IMR-90 (cell line): ENCODE measurements around the gene MALT1. TPM values are rescaled to one million over a fixed set of nuclear protein-coding genes. Genes with fewer than 3 reads are reported as not detected.
A peak's percentile ranks its signal among the peaks of the same experiment; 100 is the strongest.

Source experiments
- ATAC-seq: fragments of 200-7000 bp; cut with Tn5 transposase; 2 replicates; pipeline ENCODE4 v1.9.1; 2020; ENCODE audit warnings: low read depth, mild to moderate bottlenecking, moderate library complexity
- BruUV-seq: library from RNA; stranded (reverse); fragments of 400-500 nt; replicated peaks from 2 replicates; lab custom pipeline; 2021; lab: Mats Ljungman, UMichigan
- CTCF ChIA-PET: fragments of 300-600 bp; formaldehyde crosslinking; extraction: SDS; loops from one replicate; lab custom pipeline; 2021; ENCODE audit warnings: antibody characterized with exemption; lab: Yijun Ruan, JAX
- POLR2A ChIA-PET: fragments of 300-600 bp; sonication (Branson Sonifier 250); formaldehyde crosslinking; loops from one replicate; lab custom pipeline; 2022; ENCODE audit warnings: antibody characterized with exemption; ENCODE audit not compliant: unreplicated experiment; lab: Charles Lee
- DNase-seq: peaks from one replicate; pipeline ENCODE4 v3.0.0; 2013
- H2AFZ ChIP-seq: replicated peaks from 2 replicates; pipeline ENCODE3; 2013; ENCODE audit warnings: low read length, mild to moderate bottlenecking; ENCODE audit not compliant: poor library complexity
- H2AK5ac ChIP-seq: 2 replicates; pipeline ENCODE4 v1.6.1; 2013; ENCODE audit warnings: low read depth, low read length, inconsistent platforms
- H2AK9ac ChIP-seq: replicated peaks from 2 replicates; pipeline ENCODE3; 2013; ENCODE audit warnings: mild to moderate bottlenecking, low read depth, low read length, moderate library complexity; ENCODE audit not compliant: poor library complexity
- H2BK120ac ChIP-seq: 2 replicates; pipeline ENCODE4 v1.6.1; 2013; ENCODE audit warnings: low read depth, low read length, inconsistent platforms
- H2BK15ac ChIP-seq: 3 replicates; pipeline ENCODE4 v1.6.1; 2013; ENCODE audit warnings: low read depth, low read length, inconsistent platforms
- H2BK20ac ChIP-seq: 2 replicates; pipeline ENCODE4 v1.6.1; 2013; ENCODE audit warnings: low read depth, mild to moderate bottlenecking, inconsistent platforms, low read length, moderate library complexity
- H2BK5ac ChIP-seq: 2 replicates; pipeline ENCODE4 v1.6.1; 2013; ENCODE audit warnings: mild to moderate bottlenecking, low read depth, low read length, inconsistent platforms; ENCODE audit not compliant: poor library complexity, severe bottlenecking
- H3K14ac ChIP-seq: replicated peaks from 2 replicates; pipeline ENCODE4 v1.6.1; 2013; ENCODE audit warnings: low read depth, low read length, inconsistent platforms
- H3K18ac ChIP-seq: 2 replicates; pipeline ENCODE4 v1.6.1; 2013; ENCODE audit warnings: low read depth, low read length, control low read depth
- H3K23ac ChIP-seq: 2 replicates; pipeline ENCODE4 v1.6.1; 2013; ENCODE audit warnings: low read depth, low read length, inconsistent platforms
- H3K27ac ChIP-seq: 2 replicates; pipeline ENCODE4 v1.5.1; 2013; ENCODE audit warnings: mild to moderate bottlenecking, control low read depth, low read length; ENCODE audit not compliant: insufficient read depth
- H3K27me3 ChIP-seq: 2 replicates; pipeline ENCODE4 v1.6.1; 2013; ENCODE audit warnings: low read length; ENCODE audit not compliant: control insufficient read depth, insufficient read depth
- H3K36me3 ChIP-seq: 2 replicates; pipeline ENCODE4 v1.6.1; 2013; ENCODE audit warnings: low read length, mixed read lengths; ENCODE audit not compliant: control insufficient read depth, insufficient read depth
- H3K4ac ChIP-seq: 2 replicates; pipeline ENCODE4 v1.6.1; 2013; ENCODE audit warnings: low read depth, low read length, inconsistent platforms
- H3K4me1 ChIP-seq: 2 replicates; pipeline ENCODE4 v1.6.1; 2013; ENCODE audit warnings: low read length, mixed read lengths; ENCODE audit not compliant: control insufficient read depth, insufficient read depth
- H3K4me2 ChIP-seq: 2 replicates; pipeline ENCODE4 v1.6.1; 2013; ENCODE audit warnings: low read depth, mild to moderate bottlenecking, control low read depth, low read length, moderate library complexity
- H3K4me3 ChIP-seq: 2 replicates; pipeline ENCODE4 v1.5.1; 2013; ENCODE audit warnings: low read depth, mild to moderate bottlenecking, control low read depth, low read length, moderate library complexity; ENCODE audit not compliant: insufficient read depth
- H3K56ac ChIP-seq: 2 replicates; pipeline ENCODE4 v1.6.1; 2013; ENCODE audit warnings: low read length, inconsistent platforms; ENCODE audit not compliant: insufficient read depth; ENCODE audit errors: extremely low read depth
- H3K79me1 ChIP-seq, 2 experiments: 2 replicates each; pipeline ENCODE4 v1.6.1; 2013; ENCODE audit warnings: low read length in 2 of 2, inconsistent platforms in 1 of 2, low read depth in 1 of 2
- H3K9ac ChIP-seq: 2 replicates; pipeline ENCODE4 v1.6.1; 2013; ENCODE audit warnings: low read depth, low read length, control low read depth
- H3K9me1 ChIP-seq: 2 replicates; pipeline ENCODE4 v1.6.1; 2013; ENCODE audit warnings: low read length, inconsistent platforms; ENCODE audit not compliant: insufficient read depth
- H3K9me3 ChIP-seq: 2 replicates; pipeline ENCODE4 v1.6.1; 2013; ENCODE audit warnings: low read length; ENCODE audit not compliant: control insufficient read depth, insufficient read depth
- H4K20me1 ChIP-seq: 2 replicates; pipeline ENCODE4 v1.6.1; 2013; ENCODE audit warnings: low read length, inconsistent platforms; ENCODE audit not compliant: insufficient read depth
- H4K5ac ChIP-seq: 2 replicates; pipeline ENCODE4 v1.6.1; 2013; ENCODE audit warnings: mild to moderate bottlenecking, low read depth, low read length, control low read depth
- H4K8ac ChIP-seq, 2 experiments: 2 replicates each; pipeline ENCODE4 v1.6.1; 2013; ENCODE audit warnings: low read depth in 2 of 2, low read length in 2 of 2, control low read depth in 1 of 2, inconsistent platforms in 1 of 2
- H4K91ac ChIP-seq: 2 replicates; pipeline ENCODE4 v1.6.1; 2013; ENCODE audit warnings: low read depth, low read length, inconsistent platforms; ENCODE audit not compliant: insufficient read depth
- BHLHE40 ChIP-seq: fragments of 150-350 bp; IDR thresholded peaks from 2 replicates; pipeline ENCODE4 v1.6.1; 2016; ENCODE audit warnings: mild to moderate bottlenecking, low read depth, low read length
- CEBPB ChIP-seq: IDR thresholded peaks from 2 replicates; pipeline ENCODE4 v1.6.1; 2012; ENCODE audit warnings: low read depth, low read length, improper control_type of control experiment
- CHD1 ChIP-seq: IDR thresholded peaks from 2 replicates; pipeline ENCODE4 v1.6.1; 2012; ENCODE audit warnings: low read depth, low read length, improper control_type of control experiment
- FOS ChIP-seq: fragments of 150-350 bp; IDR thresholded peaks from 2 replicates; pipeline ENCODE4 v1.6.1; 2016; ENCODE audit warnings: low read depth, low read length
- MAFK ChIP-seq: IDR thresholded peaks from 2 replicates; pipeline ENCODE4 v1.6.1; 2012; ENCODE audit warnings: low read depth, low read length, improper control_type of control experiment
- MAZ ChIP-seq: IDR thresholded peaks from 2 replicates; pipeline ENCODE4 v1.6.1; 2012; ENCODE audit warnings: low read depth, mild to moderate bottlenecking, low read length, improper control_type of control experiment, moderate library complexity, borderline replicate concordance
- MXI1 ChIP-seq: IDR thresholded peaks from 2 replicates; pipeline ENCODE4 v1.6.1; 2012; ENCODE audit warnings: low read depth, mild to moderate bottlenecking, low read length, moderate library complexity, borderline replicate concordance
- NFE2L2 ChIP-seq: fragments of 150-350 bp; IDR thresholded peaks from 2 replicates; pipeline ENCODE4 v1.6.1; 2016; ENCODE audit warnings: low read depth, mild to moderate bottlenecking, low read length
- POLR2A ChIP-seq: IDR thresholded peaks from 2 replicates; pipeline ENCODE4 v1.6.1; 2012; ENCODE audit warnings: mild to moderate bottlenecking, low read depth, low read length
- RAD21 ChIP-seq: IDR thresholded peaks from 2 replicates; pipeline ENCODE4 v1.6.1; 2012; ENCODE audit warnings: low read length, improper control_type of control experiment
- RCOR1 ChIP-seq: IDR thresholded peaks from 2 replicates; pipeline ENCODE4 v1.6.1; 2012; ENCODE audit warnings: mild to moderate bottlenecking, low read length, improper control_type of control experiment; ENCODE audit not compliant: insufficient replicate concordance
- RFX5 ChIP-seq: IDR thresholded peaks from 2 replicates; pipeline ENCODE4 v1.8.0; 2012; ENCODE audit warnings: low read depth, mild to moderate bottlenecking, low read length, moderate library complexity
- SMC3 ChIP-seq: fragments of 150-350 bp; IDR thresholded peaks from 2 replicates; pipeline ENCODE4 v1.6.1; 2016; ENCODE audit warnings: low read depth, mild to moderate bottlenecking, antibody characterized with exemption, low read length, moderate library complexity
- WGBS, 2 experiments: methylation state at CpG; one replicate each; pipeline versions ENCODE4 v1.1.5 to v1.1.7; 2013; ENCODE audit warnings: missing lambda C conversion rate in 2 of 2; ENCODE audit not compliant: insufficient read length in 1 of 2; ENCODE audit errors: extremely low coverage in 2 of 2; 5-methylcytosine and 5-hydroxymethylcytosine counted together
- dilution Hi-C: fragments of 300-500 bp; cut with HindIII; formaldehyde crosslinking; loops from one replicate; pipeline ENCODE4 v1.14.3; 2018; ENCODE audit warnings: low sequenced_read_pairs; ENCODE audit not compliant: unreplicated experiment
- in situ Hi-C: fragments of 300-500 bp; cut with MboI; formaldehyde crosslinking; loops from 3 replicates; pipeline ENCODE4 v1.14.3; 2019; ENCODE audit warnings: low sequenced_read_pairs, inconsistent platforms, mixed read lengths
- intact Hi-C: fragments of 100-400 bp; cut with micrococcal nuclease; formaldehyde crosslinking; loops from 2 replicates; pipeline ENCODE4 v1.10.0; 2022
- polyA plus RNA-seq, 3 experiments: library from polyadenylated mRNA; depleted of rRNA; stranded (reverse); fragments of >200 nt; gene quantifications; 2 replicates each; pipeline ENCODE4 v1.2.3, GENCODE V29; 2012; ENCODE audit warnings: low replicate concordance in 1 of 3
- total RNA-seq: library from RNA; depleted of rRNA; stranded (reverse); fragments of >200 nt; gene quantifications from 2 replicates; pipeline ENCODE4 v1.2.3, GENCODE V29; 2012
- TF ChIP-seq, protein P1 (sequence below): fragments of 150-350 bp; IDR thresholded peaks from 2 replicates; pipeline ENCODE4 v1.6.1; 2017; ENCODE audit warnings: mild to moderate bottlenecking, antibody characterized with exemption, low read length, low read depth
- TF ChIP-seq, protein P2 (sequence below): conservative IDR thresholded peaks from 2 replicates; pipeline ENCODE4 v1.5.1; 2012; ENCODE audit warnings: mild to moderate bottlenecking, low read depth, low read length, improper control_type of control experiment

MALT1 gene
- total and polyA plus RNA-seq, 2 of the 4 experiments (the other 2 are of a cell fraction), result 8.3 to 25.3 TPM

DNA sequence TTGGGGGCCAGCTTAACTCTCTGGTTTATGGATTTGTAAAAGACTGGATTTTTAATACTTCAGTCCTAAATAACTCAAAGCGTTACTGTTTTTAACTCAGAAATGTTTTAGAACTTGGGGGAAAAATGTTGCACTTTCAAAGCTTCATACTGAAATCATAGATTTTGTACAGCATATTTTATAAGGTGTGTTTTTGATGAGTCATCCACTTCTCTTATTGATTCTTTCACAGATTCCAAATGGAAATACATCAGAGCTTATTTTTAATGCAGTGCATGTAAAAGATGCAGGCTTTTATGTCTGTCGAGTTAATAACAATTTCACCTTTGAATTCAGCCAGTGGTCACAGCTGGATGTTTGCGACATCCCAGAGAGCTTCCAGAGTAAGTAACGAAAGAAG, 28.9 kb downstream of the MALT1 start:
- ATAC-seq (no peak), DNase-seq (no peak)
- no peak overlapping the region for H2BK120ac ChIP-seq
- no peaks in the 10 kb centered on the region for H3K4me1 ChIP-seq
- no CpG with 5 or more reads among the region's 4 CpGs for WGBS, 2 experiments
- H3K79me1 ChIP-seq, result peaks cover 15 to 21% of the 10 kb centered on the region in 2 experiments
- no peak overlapping the region for H2BK20ac ChIP-seq
- no peak overlapping the region for H3K4me2 ChIP-seq
- peaks cover 10% of the 10 kb centered on the region for H3K36me3 ChIP-seq
- no peak overlapping the region for H2AFZ ChIP-seq
- H3K18ac ChIP-seq, result no peak overlapping the region
- no peak overlapping the region for H3K56ac ChIP-seq
- H3K9me1 ChIP-seq, result no peaks in the 10 kb centered on the region
- intact Hi-C loops (no loop called here), in situ Hi-C loops (no loop called here), dilution Hi-C loops (no loop called here)
- H2AK9ac ChIP-seq, result no peak overlapping the region
- no peak overlapping the region for H3K4ac ChIP-seq
- no peaks in the 10 kb centered on the region for H3K9me3 ChIP-seq
- POLR2A ChIA-PET, result no interaction called here
- no peak overlapping the region for H3K27ac ChIP-seq
- no TSS peak for BruUV-seq
- H2BK15ac ChIP-seq, result no peak overlapping the region
- no peaks in the 10 kb centered on the region for H4K20me1 ChIP-seq
- CTCF ChIA-PET, result interaction anchor here (0.7 kb wide), 1 partner anchor 578 kb away, joined by 4 read pairs; no protein-coding TSS in a partner anchor
- no peak overlapping the region for H3K23ac ChIP-seq
- no peak overlapping the region for H3K14ac ChIP-seq
- no peak overlapping the region for H3K4me3 ChIP-seq
- no peak overlapping the region for H2BK5ac ChIP-seq
- H3K27me3 ChIP-seq, result no peaks in the 10 kb centered on the region
- peak; percentile 83 for TF ChIP-seq NFE2L2
- no peak for TF ChIP-seq MXI1
- TF ChIP-seq, protein P1, sequence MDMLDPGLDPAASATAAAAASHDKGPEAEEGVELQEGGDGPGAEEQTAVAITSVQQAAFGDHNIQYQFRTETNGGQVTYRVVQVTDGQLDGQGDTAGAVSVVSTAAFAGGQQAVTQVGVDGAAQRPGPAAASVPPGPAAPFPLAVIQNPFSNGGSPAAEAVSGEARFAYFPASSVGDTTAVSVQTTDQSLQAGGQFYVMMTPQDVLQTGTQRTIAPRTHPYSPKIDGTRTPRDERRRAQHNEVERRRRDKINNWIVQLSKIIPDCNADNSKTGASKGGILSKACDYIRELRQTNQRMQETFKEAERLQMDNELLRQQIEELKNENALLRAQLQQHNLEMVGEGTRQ, result no peak
- 0 out of 2 replicates have a peak, but pooled peaks have one; percentile 24 for TF ChIP-seq FOS
- no peak for TF ChIP-seq RCOR1
- no peak for TF ChIP-seq CHD1
- TF ChIP-seq POLR2A, result no peak
- TF ChIP-seq RFX5, result no peak
- TF ChIP-seq BHLHE40, result no peak
- no peak for TF ChIP-seq CEBPB
- peak; percentile 31 for TF ChIP-seq MAFK
- TF ChIP-seq, protein P2, sequence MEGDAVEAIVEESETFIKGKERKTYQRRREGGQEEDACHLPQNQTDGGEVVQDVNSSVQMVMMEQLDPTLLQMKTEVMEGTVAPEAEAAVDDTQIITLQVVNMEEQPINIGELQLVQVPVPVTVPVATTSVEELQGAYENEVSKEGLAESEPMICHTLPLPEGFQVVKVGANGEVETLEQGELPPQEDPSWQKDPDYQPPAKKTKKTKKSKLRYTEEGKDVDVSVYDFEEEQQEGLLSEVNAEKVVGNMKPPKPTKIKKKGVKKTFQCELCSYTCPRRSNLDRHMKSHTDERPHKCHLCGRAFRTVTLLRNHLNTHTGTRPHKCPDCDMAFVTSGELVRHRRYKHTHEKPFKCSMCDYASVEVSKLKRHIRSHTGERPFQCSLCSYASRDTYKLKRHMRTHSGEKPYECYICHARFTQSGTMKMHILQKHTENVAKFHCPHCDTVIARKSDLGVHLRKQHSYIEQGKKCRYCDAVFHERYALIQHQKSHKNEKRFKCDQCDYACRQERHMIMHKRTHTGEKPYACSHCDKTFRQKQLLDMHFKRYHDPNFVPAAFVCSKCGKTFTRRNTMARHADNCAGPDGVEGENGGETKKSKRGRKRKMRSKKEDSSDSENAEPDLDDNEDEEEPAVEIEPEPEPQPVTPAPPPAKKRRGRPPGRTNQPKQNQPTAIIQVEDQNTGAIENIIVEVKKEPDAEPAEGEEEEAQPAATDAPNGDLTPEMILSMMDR, result no peak
- no peak for TF ChIP-seq MAZ
- no peak for TF ChIP-seq RAD21
- no peak for TF ChIP-seq SMC3
- H4K5ac ChIP-seq, result no peak overlapping the region
- no peak overlapping the region for H3K9ac ChIP-seq
- H4K91ac ChIP-seq, result no peak overlapping the region
- no peak overlapping the region for H2AK5ac ChIP-seq
- no peak overlapping the region for H4K8ac ChIP-seq
